Parathyroid adenoma (tissue), 2 donors: ENCODE measurements around the gene MAML2.
A peak's percentile ranks its signal among the peaks of the same experiment; 100 is the strongest.

Source experiments
- H2AFZ ChIP-seq: fragments of 300-600 bp; sonication (generic); one replicate; pipeline ENCODE4 v1.7.0; 2017; ENCODE audit warnings: antibody characterized with exemption, mild to moderate bottlenecking
- H3K27ac ChIP-seq: fragments of 300-600 bp; sonication (generic); one replicate; pipeline ENCODE4 v1.7.0; 2017
- H3K27me3 ChIP-seq: fragments of 300-600 bp; sonication (generic); one replicate; pipeline ENCODE4 v1.7.0; 2017; ENCODE audit warnings: low read length; ENCODE audit not compliant: control insufficient read depth, insufficient read depth
- H3K36me3 ChIP-seq: fragments of 300-600 bp; sonication (generic); one replicate; pipeline ENCODE4 v1.7.0; 2017; ENCODE audit warnings: low read length; ENCODE audit not compliant: control insufficient read depth, insufficient read depth
- H3K4me1 ChIP-seq: fragments of 300-600 bp; sonication (generic); one replicate; pipeline ENCODE4 v1.7.0; 2017; ENCODE audit warnings: control low read depth
- H3K4me2 ChIP-seq: fragments of 300-600 bp; sonication (generic); one replicate; pipeline ENCODE4 v1.7.0; 2017; ENCODE audit warnings: low read length
- H3K4me3 ChIP-seq: fragments of 300-600 bp; sonication (generic); one replicate; pipeline ENCODE4 v1.7.0; 2017; ENCODE audit warnings: low read depth, low read length
- H3K79me2 ChIP-seq: fragments of 300-600 bp; sonication (generic); one replicate; pipeline ENCODE4 v1.7.0; 2017; ENCODE audit warnings: control low read depth
- H3K9ac ChIP-seq: fragments of 300-600 bp; sonication (generic); one replicate; pipeline ENCODE4 v1.7.0; 2017; ENCODE audit warnings: mild to moderate bottlenecking
- H3K9me3 ChIP-seq: fragments of 300-600 bp; sonication (generic); one replicate; pipeline ENCODE4 v1.7.0; 2017; ENCODE audit warnings: low read length; ENCODE audit not compliant: control insufficient read depth
- TF ChIP-seq, protein P1 (sequence below): fragments of 300-600 bp; sonication (generic); IDR thresholded peaks from one replicate; pipeline ENCODE4 v1.7.0; 2017; ENCODE audit warnings: antibody characterized with exemption, mild to moderate bottlenecking
- donor health status: primary hyperparathyroidism.

The MAML2 gene

DNA sequence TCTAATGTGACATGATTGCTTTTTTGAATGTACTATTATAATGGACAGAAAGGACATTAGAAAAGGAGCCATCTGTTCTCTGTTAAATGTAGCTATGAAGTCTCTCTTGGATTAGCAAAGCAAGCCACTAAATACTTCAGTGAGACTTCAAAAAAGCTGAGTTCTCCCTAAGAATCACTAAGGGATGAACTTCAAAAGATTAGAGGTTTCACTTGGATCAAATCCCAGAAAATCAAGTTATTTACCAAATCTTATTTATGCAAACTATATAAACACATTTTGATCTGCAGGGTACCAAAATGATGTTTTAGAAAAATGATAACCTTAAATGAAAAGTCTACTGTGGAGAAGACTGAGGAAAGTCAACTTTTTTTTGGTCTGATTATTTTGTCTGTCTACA is 337.0 kb downstream of the MAML2 start:
- Histone ChIP-seq H3K9ac (no peak overlapping the region), H3K4me3 (no peak overlapping the region), H2AFZ (no peak overlapping the region), H3K79me2 (no peaks in the 10 kb centered on the region), H3K4me2 (no peak overlapping the region), H3K4me1 (no peaks in the 10 kb centered on the region), H3K9me3 (no peaks in the 10 kb centered on the region), H3K36me3 (no peaks in the 10 kb centered on the region), H3K27ac (no peak overlapping the region), H3K27me3 (no peaks in the 10 kb centered on the region)
- TF ChIP-seq, protein P1, sequence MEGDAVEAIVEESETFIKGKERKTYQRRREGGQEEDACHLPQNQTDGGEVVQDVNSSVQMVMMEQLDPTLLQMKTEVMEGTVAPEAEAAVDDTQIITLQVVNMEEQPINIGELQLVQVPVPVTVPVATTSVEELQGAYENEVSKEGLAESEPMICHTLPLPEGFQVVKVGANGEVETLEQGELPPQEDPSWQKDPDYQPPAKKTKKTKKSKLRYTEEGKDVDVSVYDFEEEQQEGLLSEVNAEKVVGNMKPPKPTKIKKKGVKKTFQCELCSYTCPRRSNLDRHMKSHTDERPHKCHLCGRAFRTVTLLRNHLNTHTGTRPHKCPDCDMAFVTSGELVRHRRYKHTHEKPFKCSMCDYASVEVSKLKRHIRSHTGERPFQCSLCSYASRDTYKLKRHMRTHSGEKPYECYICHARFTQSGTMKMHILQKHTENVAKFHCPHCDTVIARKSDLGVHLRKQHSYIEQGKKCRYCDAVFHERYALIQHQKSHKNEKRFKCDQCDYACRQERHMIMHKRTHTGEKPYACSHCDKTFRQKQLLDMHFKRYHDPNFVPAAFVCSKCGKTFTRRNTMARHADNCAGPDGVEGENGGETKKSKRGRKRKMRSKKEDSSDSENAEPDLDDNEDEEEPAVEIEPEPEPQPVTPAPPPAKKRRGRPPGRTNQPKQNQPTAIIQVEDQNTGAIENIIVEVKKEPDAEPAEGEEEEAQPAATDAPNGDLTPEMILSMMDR = no peak

- TF ChIP-seq, protein P1 = no peak
- Histone ChIP-seq H3K36me3 (no peaks in the 10 kb centered on the region), H3K4me3 (no peak overlapping the region), H3K4me2 (no peak overlapping the region), H3K79me2 (no peaks in the 10 kb centered on the region), H2AFZ (no peak overlapping the region), H3K9me3 (no peaks in the 10 kb centered on the region), H3K4me1 (no peaks in the 10 kb centered on the region), H3K9ac (no peak overlapping the region), H3K27ac (no peak overlapping the region), H3K27me3 (no peaks in the 10 kb centered on the region)
Measured at GRCh38 chr11:96004862-96005261, 338.1 kb downstream of the MAML2 start.

- TF ChIP-seq, protein P1 = no peak
- H3K4me1 ChIP-seq = no peaks in the 10 kb centered on the region
Measured at GRCh38 chr11:96002754-96003290, 340.2 kb downstream of the MAML2 start.

DNA sequence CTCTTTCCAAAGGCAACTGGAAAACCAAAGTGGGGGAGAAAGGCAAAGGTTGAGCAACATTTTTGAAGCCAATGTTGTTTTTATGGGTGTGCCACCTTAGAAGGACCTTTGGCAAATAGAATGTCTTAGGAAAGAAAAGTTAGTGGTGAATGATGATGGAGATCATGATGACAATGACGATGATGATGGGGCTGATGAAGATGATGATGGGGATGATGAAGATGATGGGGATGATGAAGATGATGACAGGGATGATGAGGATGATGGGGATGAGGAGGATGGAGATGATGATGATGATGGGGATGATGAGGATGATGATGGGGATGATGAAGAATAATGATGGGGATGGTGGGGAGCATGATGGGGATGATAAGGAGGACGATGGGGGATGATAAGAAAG is 340.7 kb downstream of the MAML2 start:
- TF ChIP-seq, protein P1 = no peak
- no peaks in the 10 kb centered on the region for H3K36me3 ChIP-seq
- no peaks in the 10 kb centered on the region for H3K79me2 ChIP-seq
- H3K4me3 ChIP-seq = no peak overlapping the region
- H3K4me2 ChIP-seq = no peak overlapping the region
- H3K27ac ChIP-seq = no peak overlapping the region
- no peaks in the 10 kb centered on the region for H3K4me1 ChIP-seq
- H3K9me3 ChIP-seq = no peaks in the 10 kb centered on the region
- H3K9ac ChIP-seq = no peak overlapping the region
- no peaks in the 10 kb centered on the region for H3K27me3 ChIP-seq
- H2AFZ ChIP-seq = no peak overlapping the region

More at GRCh38 chr11:96002754-96003290, 340.2 kb downstream of the MAML2 start:
- H3K9ac ChIP-seq = no peak overlapping the region
- H3K9me3 ChIP-seq = no peaks in the 10 kb centered on the region
- no peak overlapping the region for H3K27ac ChIP-seq
- H3K36me3 ChIP-seq = no peaks in the 10 kb centered on the region
- H3K79me2 ChIP-seq = no peaks in the 10 kb centered on the region
- H3K27me3 ChIP-seq = no peaks in the 10 kb centered on the region
- no peak overlapping the region for H3K4me2 ChIP-seq
- H3K4me3 ChIP-seq = no peak overlapping the region
- H2AFZ ChIP-seq = no peak overlapping the region

DNA sequence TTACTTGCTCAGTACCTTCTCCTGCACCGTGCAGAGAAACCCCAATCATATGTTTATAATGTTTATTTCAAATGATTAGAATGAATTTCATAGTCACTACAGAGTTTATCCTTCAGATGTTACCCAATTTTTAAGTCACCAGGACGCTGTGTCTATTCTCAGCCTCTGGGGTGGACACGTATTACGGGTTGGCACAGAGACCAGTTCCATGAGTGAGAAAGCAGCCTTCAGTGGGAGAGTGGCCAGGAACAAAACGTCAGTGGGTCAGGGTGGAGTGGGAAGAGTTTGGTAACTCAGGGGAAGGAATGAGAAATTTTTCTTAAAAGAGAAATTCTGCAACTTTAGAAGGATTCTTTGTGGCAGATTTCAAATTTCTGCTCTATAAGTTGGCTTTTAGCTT is 342.0 kb downstream of the MAML2 start:
- H3K9me3 ChIP-seq = no peaks in the 10 kb centered on the region
- no peaks in the 10 kb centered on the region for H3K36me3 ChIP-seq
- H3K27ac ChIP-seq = peak overlapping the region; percentile 49
- TF ChIP-seq, protein P1 = no peak
- H3K4me3 ChIP-seq = no peak overlapping the region
- H2AFZ ChIP-seq = no peak overlapping the region
- no peaks in the 10 kb centered on the region for H3K79me2 ChIP-seq
- H3K27me3 ChIP-seq = no peaks in the 10 kb centered on the region
- no peaks in the 10 kb centered on the region for H3K4me1 ChIP-seq
- H3K4me2 ChIP-seq = no peak overlapping the region
- H3K9ac ChIP-seq = no peak overlapping the region
